ENCODE data around the gene SLC66A3.

SLC66A3 gene

GRCh38 chr2:11212645-11213044 lies 57.4 kb downstream of the SLC66A3 start:
- no peaks in the 10 kb centered on the region for H3K79me2 ChIP-seq (ENCODE audit: insufficient read depth, low read length)
- H3K4me2 ChIP-seq (ENCODE audit: low read length), result no peak overlapping the region
- no peaks in the 10 kb centered on the region for H3K9me3 ChIP-seq (ENCODE audit: low read length)
- peaks cover 18% of the 10 kb centered on the region for H3K36me3 ChIP-seq (ENCODE audit: insufficient read depth, low read length)
- H3K4me3 ChIP-seq (ENCODE audit: low read depth, low read length, poor library complexity, severe bottlenecking), result no peak overlapping the region
- H3K4me1 ChIP-seq (ENCODE audit: insufficient read depth, low read length, severe bottlenecking), result no peaks in the 10 kb centered on the region
- H3K27ac ChIP-seq (ENCODE audit: low read depth, low read length, poor library complexity, severe bottlenecking), result no peak overlapping the region
- H3K27me3 ChIP-seq (ENCODE audit: insufficient read depth, low read length), result no peaks in the 10 kb centered on the region
- H2AFZ ChIP-seq (ENCODE audit: low read length), result no peak overlapping the region
- H3F3A ChIP-seq (ENCODE audit: insufficient read depth, low read length), result no peaks in the 10 kb centered on the region; the same call in 1 of the 2 replicates
- no peak overlapping the region for H3K9ac ChIP-seq (ENCODE audit: low read length)
- no peaks in the 10 kb centered on the region for H4K20me1 ChIP-seq (ENCODE audit: insufficient read depth, low read length)
- H3K9me2 ChIP-seq (ENCODE audit: low read depth, low read length), result no peaks in the 10 kb centered on the region
- TF ChIP-seq EZH2 (IDR thresholded peaks at IDR 0.05; ENCODE audit: borderline replicate concordance, low read length), result no peak
- no peak for TF ChIP-seq CTCF (IDR thresholded peaks at IDR 0.05; ENCODE audit: low read length)

- H3K36me3 ChIP-seq (ENCODE audit: insufficient read depth, low read length), result peaks cover 18% of the 10 kb centered on the region
- TF ChIP-seq CTCF (IDR thresholded peaks at IDR 0.05; ENCODE audit: low read length), result no peak
- TF ChIP-seq EZH2 (IDR thresholded peaks at IDR 0.05; ENCODE audit: borderline replicate concordance, low read length), result no peak
These were observed 57.9 kb downstream of the SLC66A3 start for GRCh38 chr2:11213090-11213638.

GRCh38 chr2:11213975-11214374 lies 58.7 kb downstream of the SLC66A3 start:
- no peak for TF ChIP-seq CTCF (IDR thresholded peaks at IDR 0.05; ENCODE audit: low read length)
- TF ChIP-seq EZH2 (IDR thresholded peaks at IDR 0.05; ENCODE audit: borderline replicate concordance, low read length), result no peak
- no peaks in the 10 kb centered on the region; the same call in 1 of the 2 replicates for H3F3A ChIP-seq (ENCODE audit: insufficient read depth, low read length)
- no peaks in the 10 kb centered on the region for H3K4me1 ChIP-seq (ENCODE audit: insufficient read depth, low read length, severe bottlenecking)
- H3K9me2 ChIP-seq (ENCODE audit: low read depth, low read length), result no peaks in the 10 kb centered on the region
- H3K27ac ChIP-seq (ENCODE audit: low read depth, low read length, poor library complexity, severe bottlenecking), result no peak overlapping the region
- H3K9ac ChIP-seq (ENCODE audit: low read length), result no peak overlapping the region
- H2AFZ ChIP-seq (ENCODE audit: low read length), result no peak overlapping the region
- H3K9me3 ChIP-seq (ENCODE audit: low read length), result no peaks in the 10 kb centered on the region
- peaks cover 21% of the 10 kb centered on the region for H3K36me3 ChIP-seq (ENCODE audit: insufficient read depth, low read length)
- H3K27me3 ChIP-seq (ENCODE audit: insufficient read depth, low read length), result no peaks in the 10 kb centered on the region
- no peaks in the 10 kb centered on the region for H3K79me2 ChIP-seq (ENCODE audit: insufficient read depth, low read length)
- no peak overlapping the region for H3K4me2 ChIP-seq (ENCODE audit: low read length)
- H4K20me1 ChIP-seq (ENCODE audit: insufficient read depth, low read length), result no peaks in the 10 kb centered on the region
- no peak overlapping the region for H3K4me3 ChIP-seq (ENCODE audit: low read depth, low read length, poor library complexity, severe bottlenecking)

More at GRCh38 chr2:11213090-11213638, 57.9 kb downstream of the SLC66A3 start:
- no peak overlapping the region for H3K9ac ChIP-seq (ENCODE audit: low read length)
- H3K79me2 ChIP-seq (ENCODE audit: insufficient read depth, low read length), result no peaks in the 10 kb centered on the region
- H3K9me2 ChIP-seq (ENCODE audit: low read depth, low read length), result no peaks in the 10 kb centered on the region
- no peaks in the 10 kb centered on the region; the same call in 1 of the 2 replicates for H3F3A ChIP-seq (ENCODE audit: insufficient read depth, low read length)
- no peaks in the 10 kb centered on the region for H4K20me1 ChIP-seq (ENCODE audit: insufficient read depth, low read length)
- no peak overlapping the region for H3K27ac ChIP-seq (ENCODE audit: low read depth, low read length, poor library complexity, severe bottlenecking)
- H3K9me3 ChIP-seq (ENCODE audit: low read length), result no peaks in the 10 kb centered on the region
- no peaks in the 10 kb centered on the region for H3K4me1 ChIP-seq (ENCODE audit: insufficient read depth, low read length, severe bottlenecking)
- H2AFZ ChIP-seq (ENCODE audit: low read length), result no peak overlapping the region
- no peak overlapping the region for H3K4me3 ChIP-seq (ENCODE audit: low read depth, low read length, poor library complexity, severe bottlenecking)
- H3K27me3 ChIP-seq (ENCODE audit: insufficient read depth, low read length), result no peaks in the 10 kb centered on the region
- H3K4me2 ChIP-seq (ENCODE audit: low read length), result no peak overlapping the region

Data from OCI-LY1 (cell line).